Right lobe of liver (tissue), 4 donors: Measurements from ENCODE around the gene FAM120AOS.

Source experiments
- CTCF ChIP-seq, 4 donors: fragments of 200-600 bp in 3 of 4; fragments of 450-650 bp in 1 of 4; IDR thresholded peaks; one replicate each; pipeline versions ENCODE4 v1.5.1 to v1.8.0; 2016 to 2022; ENCODE audit warnings: antibody characterized with exemption in 4 of 4, mild to moderate bottlenecking in 2 of 4
- POLR2A ChIP-seq: fragments of 450-650 bp; IDR thresholded peaks from one replicate; pipeline ENCODE4 v1.6.1; 2017; ENCODE audit warnings: antibody characterized with exemption, mild to moderate bottlenecking
- donor health status: DM: no; HTN: no; CAD: no.
- donor health status: DM: no; HTN: no; CAD: no.
- donor health status: DM: no; HTN: yes; CAD: no.

- TF ChIP-seq CTCF (IDR thresholded peaks at IDR 0.05), result no peak
- TF ChIP-seq POLR2A, result no peak
Measured at GRCh38 chr9:93464395-93464794, 11.0 kb upstream of the FAM120AOS start.
